Stimulated activated naive B cell treated with anti-CD40 and anti-IgM and Interleukin-4, amounts not matched to agents 10 μg/mL and 1 μg/mL and 100 μg/mL, for 72 hours (primary cell): ENCODE data around the gene HHIP.
"Not testable (repeated sequence)": the region's sequence is repeated elsewhere in the genome, so short reads cannot be mapped to it uniquely, and the experiment has no call there.

Source experiments
- ATAC-seq, 2 donors: fragments of 150-1000 bp; cut with Tn5 transposase; replicated peaks; 2 replicates each; pipeline ENCODE4 v1.10.0; 2021; ENCODE audit warnings: moderate library complexity in 1 of 2
- DNase-seq: peaks from one replicate; pipeline ENCODE4 v3.0.0; 2021
- H3K27ac Mint-ChIP-seq: one replicate; pipeline ENCODE4 v1.8.0; 2022; ENCODE audit warnings: mild to moderate bottlenecking, mixed read lengths
- H3K27me3 Mint-ChIP-seq, 2 donors: one replicate each; pipeline ENCODE4 v1.8.0; 2022; ENCODE audit warnings: mixed read lengths in 2 of 2
- H3K36me3 Mint-ChIP-seq, 2 donors: one replicate each; pipeline ENCODE4 v1.8.0; 2022; ENCODE audit warnings: mixed read lengths in 2 of 2, mild to moderate bottlenecking in 1 of 2
- H3K4me1 Mint-ChIP-seq, 2 donors: one replicate each; pipeline ENCODE4 v1.8.0; 2022; ENCODE audit warnings: mixed read lengths in 2 of 2, mild to moderate bottlenecking in 1 of 2
- H3K4me3 Mint-ChIP-seq, 2 donors: one replicate each; pipeline ENCODE4 v1.8.0; 2022; ENCODE audit warnings: mild to moderate bottlenecking in 2 of 2, mixed read lengths in 2 of 2, moderate library complexity in 1 of 2
- H3K9me3 Mint-ChIP-seq, 2 donors: one replicate each; pipeline ENCODE4 v1.8.0; 2022; ENCODE audit warnings: mixed read lengths in 2 of 2, mild to moderate bottlenecking in 1 of 2

Gene HHIP

DNA sequence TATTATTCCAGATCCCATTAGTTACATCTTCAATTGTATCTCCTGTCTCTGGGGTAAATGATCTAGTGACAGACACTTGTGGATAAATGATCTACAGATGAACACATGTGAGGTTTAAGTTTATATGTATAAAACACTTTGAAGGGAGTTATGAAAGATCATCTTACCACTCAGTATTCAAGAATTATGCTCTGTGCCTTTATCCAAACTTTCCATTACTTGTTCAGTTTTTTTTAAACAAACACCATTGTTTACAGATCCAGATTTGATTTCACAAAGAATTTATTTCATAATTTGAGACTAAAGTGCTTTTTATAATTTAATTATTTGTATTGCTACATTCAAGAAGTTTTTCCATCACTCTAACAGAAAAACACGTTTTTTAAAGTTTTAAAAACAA is 142.5 kb downstream of the HHIP start:
- Mint-ChIP-seq H3K27ac (no peak overlapping the region), H3K36me3 (no peaks in the 10 kb centered on the region), H3K27me3 (peaks cover 0 to 7% of the 10 kb centered on the region in 2 donors), H3K4me1 (peaks cover 0 to 7% of the 10 kb centered on the region in 2 donors), H3K4me3 (no peak overlapping the region), H3K9me3 (no peaks in the 10 kb centered on the region)
- ATAC-seq = no peak
- DNase-seq = no peak

- ATAC-seq, H3K4me1 Mint-ChIP-seq, H3K4me3 Mint-ChIP-seq, H3K27me3 Mint-ChIP-seq, H3K9me3 Mint-ChIP-seq, DNase-seq, H3K36me3 Mint-ChIP-seq, H3K27ac Mint-ChIP-seq: not testable (repeated sequence)
Measured at GRCh38 chr4:144791933-144792332, 146.0 kb downstream of the HHIP start.
